ENCODE measurements around the gene TBX15.

TBX15 gene

DNA sequence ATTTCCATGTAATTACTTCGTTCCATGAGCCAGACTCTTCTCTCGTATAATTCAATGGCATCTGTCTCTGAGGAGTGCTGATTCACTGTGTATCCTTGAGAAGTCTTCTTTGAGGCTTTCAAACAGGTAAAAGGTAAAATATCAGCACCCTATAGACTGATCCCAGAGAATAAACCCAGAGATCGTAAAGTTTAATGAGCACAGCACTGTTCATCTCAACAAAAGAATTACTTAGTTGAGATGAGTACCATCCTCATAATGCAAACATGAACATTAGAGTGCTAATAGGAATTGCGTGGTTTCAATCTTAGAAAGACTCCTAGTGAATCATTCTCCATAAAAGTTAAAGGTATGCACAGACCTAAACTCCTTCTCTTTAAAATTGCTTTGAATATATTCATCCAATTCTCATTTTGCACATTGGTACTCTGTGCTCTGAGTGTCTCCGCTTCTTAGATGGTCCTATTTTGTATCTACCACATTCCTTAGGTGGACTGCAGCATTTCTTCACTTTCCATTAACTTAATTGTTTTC lies 97.2 kb downstream of the TBX15 start:
- no peak for DNase-seq (ENCODE audit: low read depth)

GRCh38 chr1:118884946-118885345 lies 103.2 kb downstream of the TBX15 start:
- DNase-seq (ENCODE audit: low read depth): no peak

- no peak for DNase-seq (ENCODE audit: low read depth)
Measured at GRCh38 chr1:118881751-118882150, 106.4 kb downstream of the TBX15 start.

- DNase-seq (ENCODE audit: low read depth): no peak
Measured at GRCh38 chr1:118878661-118879060, 109.5 kb downstream of the TBX15 start.

DNA sequence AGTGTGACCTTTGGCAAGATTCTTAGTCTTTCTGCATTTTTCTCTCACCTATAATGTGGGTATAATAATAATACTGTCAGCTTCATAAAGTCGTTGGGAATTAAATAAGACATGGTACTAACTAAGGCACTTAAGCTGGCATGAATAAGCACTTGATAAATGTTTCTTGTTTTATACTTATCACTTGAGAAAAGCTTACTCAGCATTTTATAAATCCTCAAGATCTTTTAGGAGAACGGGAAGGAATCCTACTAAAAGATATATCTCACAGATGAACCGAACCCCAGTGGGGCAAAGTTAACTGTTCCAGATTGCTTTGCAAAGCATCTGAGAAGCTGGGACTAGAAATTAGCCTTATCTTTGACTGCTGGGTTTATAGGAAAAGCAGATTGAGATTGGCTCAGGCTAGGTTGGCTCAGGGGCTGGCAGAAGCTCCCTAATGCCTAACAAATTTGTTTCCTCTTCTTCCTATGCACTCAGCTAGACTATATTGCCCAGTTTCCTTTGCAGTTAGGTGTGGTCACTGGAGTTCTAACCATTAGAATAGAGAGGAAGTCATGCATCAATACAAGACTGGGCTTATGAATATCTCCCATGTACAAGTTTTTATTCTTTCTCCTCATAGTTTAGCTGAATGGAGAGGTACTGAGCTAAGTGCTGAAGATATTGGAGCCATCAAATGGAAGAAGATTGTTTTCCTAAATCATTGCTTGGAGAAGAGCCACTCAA lies 110.3 kb downstream of the TBX15 start:
- no peak for DNase-seq (ENCODE audit: low read depth)

- DNase-seq (ENCODE audit: low read depth): no peak
Measured at GRCh38 chr1:118871582-118872171, 116.5 kb downstream of the TBX15 start.

GRCh38 chr1:118868387-118868786 lies 119.8 kb downstream of the TBX15 start:
- no peak for DNase-seq (ENCODE audit: low read depth)

- DNase-seq (ENCODE audit: low read depth): no peak
Measured at GRCh38 chr1:118866330-118866729, 121.8 kb downstream of the TBX15 start.

GRCh38 chr1:118863688-118864087 lies 124.5 kb downstream of the TBX15 start:
- no peak for DNase-seq (ENCODE audit: low read depth)

- no peak for DNase-seq (ENCODE audit: low read depth)
Measured at GRCh38 chr1:118862755-118863154, 125.4 kb downstream of the TBX15 start.

DNA sequence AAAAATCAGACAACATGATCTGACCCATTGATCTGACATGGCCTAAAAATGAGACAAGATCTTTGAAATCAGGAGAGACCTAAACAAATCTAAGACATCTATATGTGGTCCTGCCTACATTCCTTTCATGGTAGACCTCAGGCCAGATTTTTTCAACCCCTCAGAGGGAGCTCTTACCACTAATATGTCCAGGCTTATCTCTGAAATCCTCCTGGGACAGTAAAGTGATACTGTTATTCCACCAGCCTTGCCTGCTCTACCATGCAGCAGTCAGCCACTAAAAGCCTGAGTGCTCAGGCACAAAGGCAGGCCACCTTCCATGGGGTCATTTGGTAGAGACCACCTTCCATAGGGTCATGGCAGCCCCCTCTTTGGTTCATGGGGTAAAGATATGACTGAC lies 126.9 kb downstream of the TBX15 start:
- DNase-seq (ENCODE audit: low read depth): no peak

DNA sequence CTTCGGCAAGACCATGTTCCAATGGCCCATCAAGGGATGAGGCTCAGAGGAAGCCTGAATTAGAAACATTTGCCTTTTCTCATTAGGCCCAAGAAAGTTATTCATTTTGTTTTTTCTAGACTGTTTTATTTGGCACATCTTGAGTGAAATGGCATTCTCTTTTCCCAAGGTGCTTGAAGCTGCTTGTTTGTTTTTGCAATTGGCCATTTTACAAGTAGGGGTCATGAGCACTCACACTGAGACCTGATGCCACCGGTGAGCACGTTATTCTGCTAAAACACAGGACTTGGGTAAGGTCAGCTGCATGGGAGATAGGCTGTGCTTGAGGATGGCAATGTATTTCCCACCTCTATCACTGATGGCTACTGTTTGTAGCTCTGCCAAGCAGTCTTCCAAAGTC lies 128.1 kb downstream of the TBX15 start:
- DNase-seq (ENCODE audit: low read depth): no peak

DNA sequence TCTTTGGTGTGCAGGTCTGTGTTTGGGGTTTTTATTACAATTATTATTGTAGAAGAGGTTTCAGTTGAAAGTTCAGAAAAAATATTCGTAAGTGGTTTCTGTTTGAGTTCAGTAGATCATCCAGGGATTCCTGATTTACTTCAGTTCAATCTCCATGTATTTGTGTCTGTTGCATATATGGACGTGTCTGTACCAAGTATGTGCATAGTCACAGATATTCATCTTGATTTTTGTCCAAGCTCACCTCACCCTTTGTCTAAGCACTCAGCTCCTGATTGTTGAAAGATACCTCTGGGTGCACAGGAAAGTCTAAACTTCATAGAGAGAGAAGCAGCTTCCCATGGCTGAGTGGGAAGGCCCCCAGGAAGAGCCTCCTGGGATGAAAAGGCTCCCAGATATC lies 141.7 kb downstream of the TBX15 start:
- DNase-seq (ENCODE audit: low read depth): no peak

GRCh38 chr1:118842452-118843201 lies 145.5 kb downstream of the TBX15 start:
- no peak for DNase-seq (ENCODE audit: low read depth)

- DNase-seq (ENCODE audit: low read depth): no peak
Measured at GRCh38 chr1:118841521-118841920, 146.6 kb downstream of the TBX15 start.
